ENCODE measurements around the gene LRRC42.
"Not testable (repeated sequence)": the region's sequence is repeated elsewhere in the genome, so short reads cannot be mapped to it uniquely, and the experiment has no call there.

LRRC42 gene

GRCh38 chr1:53995683-53996082, 49.5 kb downstream of the LRRC42 start:
- H3K27ac ChIP-seq = no peak overlapping the region
- no peak overlapping the region for H3K4me3 ChIP-seq
- no peak for TF ChIP-seq CTCF (IDR thresholded peaks at IDR 0.05)
- no peak for DNase-seq (ENCODE audit: low spot score)

GRCh38 chr1:53998223-53998622, 52.1 kb downstream of the LRRC42 start:
- H3K4me3 ChIP-seq = no peak overlapping the region
- TF ChIP-seq CTCF (IDR thresholded peaks at IDR 0.05) = no peak
- no peak for DNase-seq (ENCODE audit: low spot score)
- no peak overlapping the region for H3K27ac ChIP-seq

- no peak for TF ChIP-seq CTCF (IDR thresholded peaks at IDR 0.05)
- DNase-seq (ENCODE audit: low spot score) = no peak
- H3K4me3 ChIP-seq = no peak overlapping the region
- H3K27ac ChIP-seq = no peak overlapping the region
These were observed 53.8 kb downstream of the LRRC42 start for GRCh38 chr1:53999920-54000319.

- no peak for TF ChIP-seq CTCF (IDR thresholded peaks at IDR 0.05)
- no peak for DNase-seq (ENCODE audit: low spot score)
- Histone ChIP-seq H3K27ac (no peak overlapping the region), H3K4me3 (no peak overlapping the region)
These were observed 55.4 kb downstream of the LRRC42 start for GRCh38 chr1:54001591-54001990.

- H3K27ac ChIP-seq = no peak overlapping the region
- no peak for DNase-seq (ENCODE audit: low spot score)
- no peak overlapping the region for H3K4me3 ChIP-seq
- TF ChIP-seq CTCF (IDR thresholded peaks at IDR 0.05) = no peak
These were observed 56.5 kb downstream of the LRRC42 start for GRCh38 chr1:54002544-54003248.

GRCh38 chr1:54003249-54003646, 57.1 kb downstream of the LRRC42 start:
- H3K4me3 ChIP-seq = no peak overlapping the region
- no peak overlapping the region for H3K27ac ChIP-seq
- DNase-seq (ENCODE audit: low spot score) = no peak
- no peak for TF ChIP-seq CTCF (IDR thresholded peaks at IDR 0.05)

- not testable (repeated sequence) for DNase-seq (ENCODE audit: low spot score); H3K27ac ChIP-seq; H3K4me3 ChIP-seq
These were observed 57.8 kb downstream of the LRRC42 start for GRCh38 chr1:54003750-54004480.
